Activated CD4-positive, alpha-beta memory T cell treated with anti-CD3 and anti-CD28 coated beads, Interleukin-2, amount 10 ng/mL, durations not matched to agents 7 days and 5 days (primary cell): ENCODE data around the gene MAP1LC3B. TPM values are rescaled to one million over a fixed set of nuclear protein-coding genes. Genes with fewer than 3 reads are reported as not detected.

Experiments used
- CTCF ChIA-PET: fragments of 350-600 bp; sonication (Branson Sonifier 250); formaldehyde crosslinking; loops from one replicate; lab custom pipeline; 2021; ENCODE audit warnings: antibody characterized with exemption, inconsistent platforms; lab: Charles Lee
- POLR2A ChIA-PET: fragments of 350-600 bp; sonication (Branson Sonifier 250); formaldehyde crosslinking; loops from one replicate; lab custom pipeline; 2021; ENCODE audit warnings: antibody characterized with exemption; lab: Charles Lee
- DNase-seq: peaks from one replicate; pipeline ENCODE4 v3.0.0-alpha.2; 2020
- H3K27ac Mint-ChIP-seq: one replicate; pipeline ENCODE4 v1.8.0; 2021; ENCODE audit warnings: mild to moderate bottlenecking, mixed read lengths
- H3K27me3 Mint-ChIP-seq: one replicate; pipeline ENCODE4 v1.8.0; 2021; ENCODE audit warnings: mixed read lengths
- H3K36me3 Mint-ChIP-seq: one replicate; pipeline ENCODE4 v1.8.0; 2021; ENCODE audit warnings: low read depth, mixed read lengths
- H3K4me1 Mint-ChIP-seq: one replicate; pipeline ENCODE4 v1.8.0; 2021; ENCODE audit warnings: mixed read lengths
- H3K4me3 Mint-ChIP-seq: one replicate; pipeline ENCODE4 v1.8.0; 2021; ENCODE audit warnings: mild to moderate bottlenecking, mixed read lengths
- H3K9me3 Mint-ChIP-seq: one replicate; pipeline ENCODE4 v1.8.0; 2021; ENCODE audit warnings: mixed read lengths
- total RNA-seq, 2 experiments: library from RNA; stranded (reverse); gene quantifications; one replicate each; pipeline ENCODE4 v1.2.3, GENCODE V29; 2021

The MAP1LC3B gene
- total RNA-seq, 2 experiments from 2014 or later = 77.1 to 78.2 TPM

- no peaks in the 10 kb centered on the region for H3K4me1 Mint-ChIP-seq
- POLR2A ChIA-PET = no interaction called here
- H3K27ac Mint-ChIP-seq = no peak overlapping the region
- H3K27me3 Mint-ChIP-seq = no peaks in the 10 kb centered on the region
- CTCF ChIA-PET = no interaction called here
- H3K4me3 Mint-ChIP-seq = no peak overlapping the region
- no peaks in the 10 kb centered on the region for H3K36me3 Mint-ChIP-seq
- no peaks in the 10 kb centered on the region for H3K9me3 Mint-ChIP-seq
- no peak for DNase-seq
Observed at GRCh38 chr16:87418216-87418615, 26.1 kb downstream of the MAP1LC3B start.

GRCh38 chr16:87418644-87419043 lies 26.5 kb downstream of the MAP1LC3B start:
- H3K4me3 Mint-ChIP-seq = no peak overlapping the region
- no peaks in the 10 kb centered on the region for H3K36me3 Mint-ChIP-seq
- ChIA-PET POLR2A (no interaction called here), CTCF (no interaction called here)
- no peaks in the 10 kb centered on the region for H3K27me3 Mint-ChIP-seq
- DNase-seq = no peak
- H3K27ac Mint-ChIP-seq = no peak overlapping the region
- H3K9me3 Mint-ChIP-seq = no peaks in the 10 kb centered on the region
- no peaks in the 10 kb centered on the region for H3K4me1 Mint-ChIP-seq

GRCh38 chr16:87420026-87421002 lies 28.2 kb downstream of the MAP1LC3B start:
- no peaks in the 10 kb centered on the region for H3K9me3 Mint-ChIP-seq
- DNase-seq = no peak
- no peaks in the 10 kb centered on the region for H3K36me3 Mint-ChIP-seq
- H3K27me3 Mint-ChIP-seq = no peaks in the 10 kb centered on the region
- ChIA-PET CTCF (interaction anchor here (0.7 to 1.3 kb wide), 3 partner anchors 32 to 216 kb away, joined by 3 to 4 read pairs (median 4); no protein-coding TSS in a partner anchor), POLR2A (no interaction called here)
- H3K4me3 Mint-ChIP-seq = no peak overlapping the region
- no peak overlapping the region for H3K27ac Mint-ChIP-seq
- H3K4me1 Mint-ChIP-seq = no peaks in the 10 kb centered on the region

- no peaks in the 10 kb centered on the region for H3K36me3 Mint-ChIP-seq
- H3K4me1 Mint-ChIP-seq = no peaks in the 10 kb centered on the region
- no peaks in the 10 kb centered on the region for H3K9me3 Mint-ChIP-seq
- ChIA-PET POLR2A (no interaction called here), CTCF (interaction anchor here (1.3 kb wide), 1 partner anchor 33 kb away, joined by 4 read pairs; no protein-coding TSS in a partner anchor)
- no peak for DNase-seq
- no peak overlapping the region for H3K4me3 Mint-ChIP-seq
- H3K27ac Mint-ChIP-seq = no peak overlapping the region
- no peaks in the 10 kb centered on the region for H3K27me3 Mint-ChIP-seq
Observed at GRCh38 chr16:87421003-87421912, 29.1 kb downstream of the MAP1LC3B start.

DNA sequence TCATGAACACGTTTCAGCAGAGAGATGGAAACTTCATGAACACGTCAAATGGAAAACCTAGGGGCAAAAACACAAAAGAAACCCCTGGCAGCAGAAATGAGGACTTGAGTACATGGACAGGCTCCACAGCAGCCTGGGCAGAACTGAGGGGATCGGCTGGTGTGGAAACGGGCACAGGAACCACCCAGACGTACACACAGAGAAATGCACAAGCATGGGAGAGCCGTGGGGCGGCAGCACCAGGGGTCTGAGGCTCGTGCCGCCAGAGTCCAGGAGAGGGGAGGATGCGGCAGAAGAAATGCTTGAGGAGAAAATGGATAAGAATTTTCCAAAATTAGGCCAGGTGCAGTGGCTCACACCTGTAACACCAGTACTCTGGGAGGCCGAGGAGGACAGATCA lies 30.0 kb downstream of the MAP1LC3B start:
- H3K4me3 Mint-ChIP-seq = no peak overlapping the region
- POLR2A ChIA-PET = no interaction called here
- H3K27ac Mint-ChIP-seq = no peak overlapping the region
- no peaks in the 10 kb centered on the region for H3K27me3 Mint-ChIP-seq
- DNase-seq = no peak
- no peaks in the 10 kb centered on the region for H3K9me3 Mint-ChIP-seq
- no peaks in the 10 kb centered on the region for H3K36me3 Mint-ChIP-seq
- CTCF ChIA-PET = no interaction called here
- H3K4me1 Mint-ChIP-seq = no peaks in the 10 kb centered on the region

GRCh38 chr16:87423429-87423828 lies 31.3 kb downstream of the MAP1LC3B start:
- Mint-ChIP-seq H3K9me3 (no peaks in the 10 kb centered on the region), H3K27ac (no peak overlapping the region), H3K4me3 (no peak overlapping the region), H3K27me3 (no peaks in the 10 kb centered on the region), H3K4me1 (no peaks in the 10 kb centered on the region), H3K36me3 (no peaks in the 10 kb centered on the region)
- DNase-seq = no peak
- ChIA-PET POLR2A (no interaction called here), CTCF (no interaction called here)

- no peak overlapping the region for H3K27ac Mint-ChIP-seq
- CTCF ChIA-PET = no interaction called here
- POLR2A ChIA-PET = no interaction called here
- no peaks in the 10 kb centered on the region for H3K9me3 Mint-ChIP-seq
- DNase-seq = no peak
- no peaks in the 10 kb centered on the region for H3K36me3 Mint-ChIP-seq
- no peak overlapping the region for H3K4me3 Mint-ChIP-seq
- H3K4me1 Mint-ChIP-seq = peaks cover 2% of the 10 kb centered on the region
- no peaks in the 10 kb centered on the region for H3K27me3 Mint-ChIP-seq
Observed at GRCh38 chr16:87424266-87424665, 32.1 kb downstream of the MAP1LC3B start.

- DNase-seq = no peak
- Mint-ChIP-seq H3K36me3 (no peaks in the 10 kb centered on the region), H3K4me1 (peaks cover 3% of the 10 kb centered on the region), H3K4me3 (no peak overlapping the region), H3K27me3 (no peaks in the 10 kb centered on the region), H3K27ac (no peak overlapping the region), H3K9me3 (no peaks in the 10 kb centered on the region)
- ChIA-PET CTCF (interaction anchor here (1.4 to 1.6 kb wide), 2 partner anchors 9 to 37 kb away, joined by 3 to 5 read pairs; no protein-coding TSS in a partner anchor), POLR2A (no interaction called here)
Observed at GRCh38 chr16:87425941-87426340, 33.8 kb downstream of the MAP1LC3B start.

- Mint-ChIP-seq H3K9me3 (no peaks in the 10 kb centered on the region), H3K27ac (no peak overlapping the region), H3K4me3 (no peak overlapping the region), H3K4me1 (peaks cover 3% of the 10 kb centered on the region), H3K36me3 (no peaks in the 10 kb centered on the region), H3K27me3 (no peaks in the 10 kb centered on the region)
- ChIA-PET CTCF (interaction anchor here (1.4 to 1.6 kb wide), 2 partner anchors 10 to 37 kb away, joined by 3 to 5 read pairs; no protein-coding TSS in a partner anchor), POLR2A (no interaction called here)
- no peak for DNase-seq
Observed at GRCh38 chr16:87426423-87427215, 34.5 kb downstream of the MAP1LC3B start.

- peaks cover 13% of the 10 kb centered on the region for H3K4me1 Mint-ChIP-seq
- CTCF ChIA-PET = no interaction called here
- H3K9me3 Mint-ChIP-seq = no peaks in the 10 kb centered on the region
- H3K27me3 Mint-ChIP-seq = peaks cover 3% of the 10 kb centered on the region
- no peak overlapping the region for H3K4me3 Mint-ChIP-seq
- POLR2A ChIA-PET = no interaction called here
- no peaks in the 10 kb centered on the region for H3K36me3 Mint-ChIP-seq
- no peak for DNase-seq
- no peak overlapping the region for H3K27ac Mint-ChIP-seq
Observed at GRCh38 chr16:87431926-87432325, 39.8 kb downstream of the MAP1LC3B start.

- POLR2A ChIA-PET = no interaction called here
Observed at GRCh38 chr16:87432330-87432915, 40.3 kb downstream of the MAP1LC3B start.

DNA sequence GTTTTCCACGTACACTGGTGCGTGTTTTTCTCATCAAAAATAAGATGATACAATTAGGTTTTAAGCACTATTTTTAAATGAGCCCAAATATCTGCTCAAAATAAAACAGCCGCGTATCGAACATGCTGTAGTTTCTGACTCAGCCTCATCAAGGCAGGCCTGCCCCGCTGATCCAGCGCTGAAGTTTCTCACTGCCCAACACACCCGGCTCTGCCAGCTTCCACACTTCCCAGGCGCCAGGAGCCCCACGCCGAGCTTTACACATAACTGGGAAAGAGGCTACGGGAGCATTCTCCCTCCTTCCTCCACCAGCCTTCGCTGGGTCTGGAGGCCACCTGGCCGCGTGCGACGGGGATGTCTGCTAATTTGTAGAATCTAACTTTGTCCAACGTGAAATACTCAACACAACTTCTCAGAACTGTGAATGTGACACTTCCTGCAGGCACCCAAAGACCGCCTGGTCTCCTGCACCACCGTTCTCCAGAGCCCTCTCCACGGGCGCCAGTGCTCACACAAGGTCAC lies 42.1 kb downstream of the MAP1LC3B start:
- no peak overlapping the region for H3K27ac Mint-ChIP-seq
- peaks cover 3% of the 10 kb centered on the region for H3K27me3 Mint-ChIP-seq
- CTCF ChIA-PET = no interaction called here
- no peak overlapping the region for H3K4me3 Mint-ChIP-seq
- no peak for DNase-seq
- no peaks in the 10 kb centered on the region for H3K9me3 Mint-ChIP-seq
- peaks cover 11% of the 10 kb centered on the region for H3K4me1 Mint-ChIP-seq
- H3K36me3 Mint-ChIP-seq = no peaks in the 10 kb centered on the region
- POLR2A ChIA-PET = no interaction called here

More at GRCh38 chr16:87432330-87432915, 40.3 kb downstream of the MAP1LC3B start:
- Mint-ChIP-seq H3K9me3 (no peaks in the 10 kb centered on the region), H3K36me3 (no peaks in the 10 kb centered on the region), H3K4me3 (no peak overlapping the region), H3K4me1 (peaks cover 13% of the 10 kb centered on the region), H3K27me3 (peaks cover 3% of the 10 kb centered on the region), H3K27ac (no peak overlapping the region)
- CTCF ChIA-PET = no interaction called here
- no peak for DNase-seq
